GM12878 (cell line): ENCODE results near the gene PRKRIP1. TPM values are rescaled to one million over a fixed set of nuclear protein-coding genes. Genes with fewer than 3 reads are reported as not detected.

ENCODE experiments used
- ASH2L ChIP-seq: fragments of 300-600, 200-600 bp; sonication (generic); IDR thresholded peaks from 2 replicates; pipeline ENCODE4 v1.6.1; 2017; ENCODE audit warnings: low read depth, mild to moderate bottlenecking, borderline replicate concordance
- ATF7 ChIP-seq: fragments of 450-650 bp; IDR thresholded peaks from 2 replicates; pipeline ENCODE4 v1.6.1; 2016; ENCODE audit warnings: low read depth, mild to moderate bottlenecking
- CHD2 ChIP-seq: IDR thresholded peaks from 2 replicates; pipeline ENCODE4 v1.6.1; 2011; ENCODE audit warnings: low read depth, low read length, improper control_type of control experiment, borderline replicate concordance
- CHD4 ChIP-seq: fragments of 200-600 bp; sonication (generic); IDR thresholded peaks from 2 replicates; pipeline ENCODE4 v1.6.1; 2016; ENCODE audit warnings: mild to moderate bottlenecking
- FOS ChIP-seq: IDR thresholded peaks from 3 replicates; pipeline ENCODE4 v1.6.1; 2011; ENCODE audit warnings: borderline replicate concordance; ENCODE audit not compliant: insufficient read length; ENCODE audit errors: extremely low read depth
- IKZF1 ChIP-seq: fragments of 450-650 bp; conservative IDR thresholded peaks from 2 replicates; pipeline ENCODE4 v1.6.1; 2017; ENCODE audit warnings: antibody characterized with exemption, mild to moderate bottlenecking
- IKZF2 ChIP-seq, 2 experiments: fragments of 450-650 bp; IDR thresholded peaks; 2 replicates each; pipeline ENCODE4 v1.6.1; 2017; ENCODE audit warnings: mild to moderate bottlenecking in 2 of 2, moderate library complexity in 2 of 2
- MTA2 ChIP-seq: fragments of 450-650 bp; IDR thresholded peaks from 2 replicates; pipeline ENCODE4 v1.6.1; 2016; ENCODE audit warnings: low read depth, mild to moderate bottlenecking, moderate library complexity
- NFYA ChIP-seq: IDR thresholded peaks from 2 replicates; pipeline ENCODE4 v1.6.1; 2011; ENCODE audit warnings: low read depth, mild to moderate bottlenecking, low read length, improper control_type of control experiment, borderline replicate concordance
- NR2F1 ChIP-seq: fragments of 450-650 bp; conservative IDR thresholded peaks from 2 replicates; pipeline ENCODE4 v1.6.1; 2017; ENCODE audit warnings: mild to moderate bottlenecking
- POLR2A ChIP-seq: IDR thresholded peaks from 2 replicates; pipeline ENCODE4 v1.6.1; 2011; ENCODE audit warnings: low read depth, mild to moderate bottlenecking, low read length
- RB1 ChIP-seq: fragments of 450-650 bp; formaldehyde crosslinking; IDR thresholded peaks from 2 replicates; pipeline ENCODE4 v1.6.1; 2017; ENCODE audit warnings: mild to moderate bottlenecking, borderline replicate concordance
- SIN3A ChIP-seq: IDR thresholded peaks from 2 replicates; pipeline ENCODE4 v1.6.1; 2012; ENCODE audit warnings: low read depth, low read length, improper control_type of control experiment
- SMAD1 ChIP-seq: fragments of 450-650 bp; IDR thresholded peaks from 2 replicates; pipeline ENCODE4 v1.6.1; 2018; ENCODE audit warnings: mild to moderate bottlenecking, low read depth; ENCODE audit not compliant: partially characterized antibody
- SPI1 ChIP-seq: IDR thresholded peaks from 2 replicates; pipeline ENCODE4 v1.6.1; 2011; ENCODE audit warnings: low read depth, mild to moderate bottlenecking, low read length, moderate library complexity, borderline replicate concordance; ENCODE audit not compliant: insufficient read depth
- SUPT20H ChIP-seq: IDR thresholded peaks from 2 replicates; pipeline ENCODE4 v1.6.1; 2011; ENCODE audit warnings: low read depth, mild to moderate bottlenecking, low read length, moderate library complexity, borderline replicate concordance; ENCODE audit not compliant: control insufficient read depth
- TARDBP ChIP-seq: IDR thresholded peaks from 2 replicates; pipeline ENCODE4 v1.6.1; 2016; ENCODE audit warnings: borderline replicate concordance
- TBL1XR1 ChIP-seq: IDR thresholded peaks from 2 replicates; pipeline ENCODE4 v1.6.1; 2012; ENCODE audit warnings: low read depth, low read length, improper control_type of control experiment
- TCF12 ChIP-seq: IDR thresholded peaks from 2 replicates; pipeline ENCODE4 v1.6.1; 2011; ENCODE audit warnings: low read depth, mild to moderate bottlenecking, low read length
- ZNF217 ChIP-seq: fragments of 450-650 bp; IDR thresholded peaks from 2 replicates; pipeline ENCODE4 v1.6.1; 2017; ENCODE audit warnings: antibody characterized with exemption, mild to moderate bottlenecking
- polyA plus RNA-seq, 11 experiments: library from polyadenylated mRNA; depleted of rRNA in 4 of 11; unstranded in 6 of 11; stranded (reverse) in 5 of 11; fragments of >200 nt; fragmentation: Nextera tagmentation in 4 of 11; fragmentation: Illumina TruSeq in 1 of 11; extraction: Ambion mirVana in 4 of 11; extraction: Trizol in 1 of 11; gene quantifications; 1 replicate in 1 of 11; 2 replicates in 10 of 11; pipeline versions ENCODE4 v1.2.1 to v1.2.3, GENCODE V29; 2011 to 2016; ENCODE audit warnings: inconsistent platforms in 2 of 11, missing spikeins in 2 of 11, low read depth in 1 of 11
- total RNA-seq, 4 experiments: library from RNA; depleted of rRNA in 3 of 4; stranded (reverse); fragments of >200 nt in 3 of 4; fragmentation: Illumina TruSeq in 1 of 4; extraction: Trizol in 1 of 4; gene quantifications; 2 replicates each; pipeline versions ENCODE4 v1.2.1 to v1.2.3, GENCODE V29; 2013 to 2021
- TF ChIP-seq, protein P1 (sequence below): IDR thresholded peaks from 2 replicates; pipeline ENCODE4 v1.6.1; 2011; ENCODE audit warnings: low read depth, mild to moderate bottlenecking, low read length, moderate library complexity, borderline replicate concordance; ENCODE audit errors: extremely low read depth
- TF ChIP-seq, protein P2 (sequence below): fragments of 150-350 bp; IDR thresholded peaks from 2 replicates; pipeline ENCODE4 v1.6.1; 2016; ENCODE audit warnings: low read depth, low read length
- TF ChIP-seq, protein P3 (sequence below): fragments of 450-650 bp; conservative IDR thresholded peaks from 2 replicates; pipeline ENCODE4 v1.6.1; 2017; ENCODE audit warnings: mild to moderate bottlenecking, moderate library complexity
- TF ChIP-seq, protein P4 (sequence below): IDR thresholded peaks from 2 replicates; pipeline ENCODE4 v1.6.1; 2012; ENCODE audit warnings: low read depth, low read length, improper control_type of control experiment
- TF ChIP-seq, protein P5 (sequence below): IDR thresholded peaks from 2 replicates; pipeline ENCODE4 v1.6.1; 2012; ENCODE audit warnings: low read depth, low read length, improper control_type of control experiment

Gene PRKRIP1
- total and polyA plus RNA-seq, 10 of the 15 experiments (the other 5 are each of a cell fraction or from before 2014, with no cell fraction given), result 17.0 to 38.4 (median 25.5) TPM

DNA sequence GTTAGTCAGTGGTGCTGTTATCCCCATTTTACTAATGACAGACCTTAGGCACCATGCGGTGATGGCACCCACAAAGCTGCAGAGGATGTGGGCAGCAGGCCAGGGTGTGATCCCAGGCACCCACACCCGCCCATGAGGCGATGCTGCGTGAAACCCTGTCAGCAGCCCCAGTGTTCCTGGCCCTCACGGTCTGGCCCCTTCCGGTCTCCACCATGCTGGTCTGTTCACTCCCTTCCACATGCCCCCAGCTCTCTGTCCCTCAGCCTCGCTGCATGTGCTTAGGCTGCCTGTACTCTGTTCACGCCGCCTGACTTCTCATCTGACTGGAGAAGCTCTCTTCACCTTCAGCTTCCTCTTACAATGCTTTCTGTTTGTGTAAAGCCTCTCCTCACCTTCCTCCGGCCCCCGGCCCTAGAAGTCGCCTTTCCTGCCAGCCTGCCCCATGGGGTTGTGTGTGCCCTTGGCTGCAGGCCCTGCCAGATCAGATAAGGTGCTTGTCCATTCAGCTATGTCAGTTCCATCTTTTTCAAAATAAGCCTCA, 19.6 kb downstream of the PRKRIP1 start (continued):
- TF ChIP-seq, protein P1, sequence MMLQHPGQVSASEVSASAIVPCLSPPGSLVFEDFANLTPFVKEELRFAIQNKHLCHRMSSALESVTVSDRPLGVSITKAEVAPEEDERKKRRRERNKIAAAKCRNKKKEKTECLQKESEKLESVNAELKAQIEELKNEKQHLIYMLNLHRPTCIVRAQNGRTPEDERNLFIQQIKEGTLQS, result no peak
- TF ChIP-seq POLR2A (peak; percentile 61; the same call in 1 of the 2 replicates), MTA2 (peak; percentile 59; the same call in 1 of the 2 replicates), TBL1XR1 (0 out of 2 replicates have a peak, but pooled peaks have one; percentile 27), IKZF2 (IDR thresholded peaks at IDR 0.05) (peak; percentile 43 to 63; a peak in 2 of 4 replicates), NR2F1 (no peak), ASH2L (no peak), CHD2 (no peak), IKZF1 (peak; percentile 68; the same call in 1 of the 2 replicates), TARDBP (no peak), FOS (no peak), SIN3A (peak; percentile 58; the same call in 1 of the 2 replicates), RB1 (no peak), CHD4 (no peak), SPI1 (0 out of 2 replicates have a peak, but pooled peaks have one; percentile 4), SUPT20H (no peak), SMAD1 (no peak), ATF7 (no peak), ZNF217 (no peak), NFYA (no peak), TCF12 (no peak)
- TF ChIP-seq, protein P2, sequence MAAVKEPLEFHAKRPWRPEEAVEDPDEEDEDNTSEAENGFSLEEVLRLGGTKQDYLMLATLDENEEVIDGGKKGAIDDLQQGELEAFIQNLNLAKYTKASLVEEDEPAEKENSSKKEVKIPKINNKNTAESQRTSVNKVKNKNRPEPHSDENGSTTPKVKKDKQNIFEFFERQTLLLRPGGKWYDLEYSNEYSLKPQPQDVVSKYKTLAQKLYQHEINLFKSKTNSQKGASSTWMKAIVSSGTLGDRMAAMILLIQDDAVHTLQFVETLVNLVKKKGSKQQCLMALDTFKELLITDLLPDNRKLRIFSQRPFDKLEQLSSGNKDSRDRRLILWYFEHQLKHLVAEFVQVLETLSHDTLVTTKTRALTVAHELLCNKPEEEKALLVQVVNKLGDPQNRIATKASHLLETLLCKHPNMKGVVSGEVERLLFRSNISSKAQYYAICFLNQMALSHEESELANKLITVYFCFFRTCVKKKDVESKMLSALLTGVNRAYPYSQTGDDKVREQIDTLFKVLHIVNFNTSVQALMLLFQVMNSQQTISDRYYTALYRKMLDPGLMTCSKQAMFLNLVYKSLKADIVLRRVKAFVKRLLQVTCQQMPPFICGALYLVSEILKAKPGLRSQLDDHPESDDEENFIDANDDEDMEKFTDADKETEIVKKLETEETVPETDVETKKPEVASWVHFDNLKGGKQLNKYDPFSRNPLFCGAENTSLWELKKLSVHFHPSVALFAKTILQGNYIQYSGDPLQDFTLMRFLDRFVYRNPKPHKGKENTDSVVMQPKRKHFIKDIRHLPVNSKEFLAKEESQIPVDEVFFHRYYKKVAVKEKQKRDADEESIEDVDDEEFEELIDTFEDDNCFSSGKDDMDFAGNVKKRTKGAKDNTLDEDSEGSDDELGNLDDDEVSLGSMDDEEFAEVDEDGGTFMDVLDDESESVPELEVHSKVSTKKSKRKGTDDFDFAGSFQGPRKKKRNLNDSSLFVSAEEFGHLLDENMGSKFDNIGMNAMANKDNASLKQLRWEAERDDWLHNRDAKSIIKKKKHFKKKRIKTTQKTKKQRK, result no peak
- TF ChIP-seq, protein P3, sequence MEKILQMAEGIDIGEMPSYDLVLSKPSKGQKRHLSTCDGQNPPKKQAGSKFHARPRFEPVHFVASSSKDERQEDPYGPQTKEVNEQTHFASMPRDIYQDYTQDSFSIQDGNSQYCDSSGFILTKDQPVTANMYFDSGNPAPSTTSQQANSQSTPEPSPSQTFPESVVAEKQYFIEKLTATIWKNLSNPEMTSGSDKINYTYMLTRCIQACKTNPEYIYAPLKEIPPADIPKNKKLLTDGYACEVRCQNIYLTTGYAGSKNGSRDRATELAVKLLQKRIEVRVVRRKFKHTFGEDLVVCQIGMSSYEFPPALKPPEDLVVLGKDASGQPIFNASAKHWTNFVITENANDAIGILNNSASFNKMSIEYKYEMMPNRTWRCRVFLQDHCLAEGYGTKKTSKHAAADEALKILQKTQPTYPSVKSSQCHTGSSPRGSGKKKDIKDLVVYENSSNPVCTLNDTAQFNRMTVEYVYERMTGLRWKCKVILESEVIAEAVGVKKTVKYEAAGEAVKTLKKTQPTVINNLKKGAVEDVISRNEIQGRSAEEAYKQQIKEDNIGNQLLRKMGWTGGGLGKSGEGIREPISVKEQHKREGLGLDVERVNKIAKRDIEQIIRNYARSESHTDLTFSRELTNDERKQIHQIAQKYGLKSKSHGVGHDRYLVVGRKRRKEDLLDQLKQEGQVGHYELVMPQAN, result no peak
- TF ChIP-seq, protein P4, sequence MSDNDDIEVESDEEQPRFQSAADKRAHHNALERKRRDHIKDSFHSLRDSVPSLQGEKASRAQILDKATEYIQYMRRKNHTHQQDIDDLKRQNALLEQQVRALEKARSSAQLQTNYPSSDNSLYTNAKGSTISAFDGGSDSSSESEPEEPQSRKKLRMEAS, result peak; percentile 70
- TF ChIP-seq, protein P5, sequence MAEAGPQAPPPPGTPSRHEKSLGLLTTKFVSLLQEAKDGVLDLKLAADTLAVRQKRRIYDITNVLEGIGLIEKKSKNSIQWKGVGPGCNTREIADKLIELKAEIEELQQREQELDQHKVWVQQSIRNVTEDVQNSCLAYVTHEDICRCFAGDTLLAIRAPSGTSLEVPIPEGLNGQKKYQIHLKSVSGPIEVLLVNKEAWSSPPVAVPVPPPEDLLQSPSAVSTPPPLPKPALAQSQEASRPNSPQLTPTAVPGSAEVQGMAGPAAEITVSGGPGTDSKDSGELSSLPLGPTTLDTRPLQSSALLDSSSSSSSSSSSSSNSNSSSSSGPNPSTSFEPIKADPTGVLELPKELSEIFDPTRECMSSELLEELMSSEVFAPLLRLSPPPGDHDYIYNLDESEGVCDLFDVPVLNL, result no peak
